ENCODE data around the gene EHD4.

- TF ChIP-seq, protein P1, sequence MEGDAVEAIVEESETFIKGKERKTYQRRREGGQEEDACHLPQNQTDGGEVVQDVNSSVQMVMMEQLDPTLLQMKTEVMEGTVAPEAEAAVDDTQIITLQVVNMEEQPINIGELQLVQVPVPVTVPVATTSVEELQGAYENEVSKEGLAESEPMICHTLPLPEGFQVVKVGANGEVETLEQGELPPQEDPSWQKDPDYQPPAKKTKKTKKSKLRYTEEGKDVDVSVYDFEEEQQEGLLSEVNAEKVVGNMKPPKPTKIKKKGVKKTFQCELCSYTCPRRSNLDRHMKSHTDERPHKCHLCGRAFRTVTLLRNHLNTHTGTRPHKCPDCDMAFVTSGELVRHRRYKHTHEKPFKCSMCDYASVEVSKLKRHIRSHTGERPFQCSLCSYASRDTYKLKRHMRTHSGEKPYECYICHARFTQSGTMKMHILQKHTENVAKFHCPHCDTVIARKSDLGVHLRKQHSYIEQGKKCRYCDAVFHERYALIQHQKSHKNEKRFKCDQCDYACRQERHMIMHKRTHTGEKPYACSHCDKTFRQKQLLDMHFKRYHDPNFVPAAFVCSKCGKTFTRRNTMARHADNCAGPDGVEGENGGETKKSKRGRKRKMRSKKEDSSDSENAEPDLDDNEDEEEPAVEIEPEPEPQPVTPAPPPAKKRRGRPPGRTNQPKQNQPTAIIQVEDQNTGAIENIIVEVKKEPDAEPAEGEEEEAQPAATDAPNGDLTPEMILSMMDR (IDR thresholded peaks at IDR 0.05): no peak
- TF ChIP-seq EP300 (IDR thresholded peaks at IDR 0.05) (no peak), POLR2A (IDR thresholded peaks at IDR 0.05) (no peak)
Observed at GRCh38 chr15:41983621-41984571, 11.5 kb upstream of the EHD4 start.
